HG03354 (cell line): ENCODE results near the gene NEMP2.

Source experiments
- ATAC-seq: cut with Tn5 transposase; IDR thresholded peaks from one replicate; pipeline ENCODE4 v1.9.1; 2021; ENCODE audit warnings: mild to moderate bottlenecking; ENCODE audit not compliant: unreplicated experiment, poor library complexity, severe bottlenecking

Gene NEMP2

DNA sequence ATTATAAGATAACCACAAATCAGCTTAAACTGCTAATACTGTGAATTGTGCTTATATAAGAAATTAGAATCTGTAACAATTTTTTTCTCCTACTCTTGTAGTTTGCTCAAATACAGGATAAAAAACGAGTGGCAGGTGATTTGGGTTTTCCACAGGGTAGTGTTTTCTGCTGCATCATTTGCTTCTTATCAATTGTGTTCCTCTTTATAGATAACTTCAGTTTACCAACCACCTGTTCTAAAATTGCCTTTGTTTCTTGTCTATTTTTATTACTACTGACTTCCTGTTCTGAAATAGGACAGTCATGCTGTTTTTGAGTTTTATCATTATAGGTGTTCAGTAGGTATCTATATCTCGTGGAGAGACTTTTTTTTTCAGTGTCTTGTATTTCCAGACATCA is 69.5 kb downstream of the NEMP2 start:
- peak; percentile 40 for ATAC-seq

DNA sequence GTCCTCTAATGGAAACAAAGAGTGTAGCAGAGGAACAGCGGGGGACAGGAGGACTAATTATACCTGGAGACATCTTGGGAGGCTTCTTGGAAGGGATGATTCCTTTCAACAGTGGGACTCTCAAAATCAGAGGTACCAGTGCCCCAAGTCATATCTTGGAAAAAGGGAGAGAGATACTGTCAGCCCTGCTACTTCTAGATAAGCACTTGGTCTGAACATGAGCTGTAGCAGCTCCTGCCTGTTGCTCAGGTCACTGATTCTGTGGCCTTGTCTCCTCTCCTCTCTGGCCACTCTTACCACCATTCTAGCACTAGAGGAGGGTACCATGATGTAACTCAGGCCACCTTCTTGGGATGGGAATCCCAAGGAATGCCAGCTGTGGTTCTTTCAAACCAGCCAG is 71.9 kb downstream of the NEMP2 start:
- no peak for ATAC-seq

DNA sequence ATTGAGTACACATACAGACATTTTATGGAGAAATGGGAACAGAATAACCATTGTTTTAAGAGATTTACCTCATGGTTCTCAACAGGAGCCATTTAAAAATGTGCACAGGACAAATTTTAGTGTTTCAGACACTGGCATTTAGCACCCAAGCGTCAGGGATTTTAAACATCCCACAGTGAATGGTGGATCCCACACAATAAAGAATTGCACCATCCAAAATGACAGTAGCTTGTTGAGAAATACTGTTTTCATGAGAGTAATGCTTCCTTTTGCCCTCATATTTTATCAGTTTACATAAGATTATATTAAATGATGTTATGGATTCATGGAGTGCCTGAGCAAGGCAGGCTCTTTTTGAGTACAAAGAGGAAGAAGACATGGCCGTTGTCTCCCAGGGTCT is 72.3 kb downstream of the NEMP2 start:
- no peak for ATAC-seq

DNA sequence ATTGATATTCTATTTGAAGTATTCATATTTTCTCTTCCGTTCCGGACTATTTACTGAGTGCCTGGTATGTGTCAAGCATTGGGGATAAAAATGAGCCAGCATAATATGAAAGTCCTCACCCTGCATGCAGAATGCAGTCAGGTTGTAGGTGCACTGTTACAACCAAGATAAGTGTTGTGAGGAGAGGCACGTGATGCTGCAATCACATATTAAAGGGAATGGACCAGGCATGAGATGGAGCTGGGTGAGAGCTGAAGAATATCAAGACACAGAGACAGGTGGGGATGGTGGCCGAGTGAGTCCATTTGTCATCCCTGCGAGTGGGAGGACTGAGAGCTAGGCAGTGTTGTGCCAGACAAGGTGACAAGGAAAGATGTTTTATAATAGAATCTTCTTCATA is 74.0 kb downstream of the NEMP2 start:
- ATAC-seq, result no peak

DNA sequence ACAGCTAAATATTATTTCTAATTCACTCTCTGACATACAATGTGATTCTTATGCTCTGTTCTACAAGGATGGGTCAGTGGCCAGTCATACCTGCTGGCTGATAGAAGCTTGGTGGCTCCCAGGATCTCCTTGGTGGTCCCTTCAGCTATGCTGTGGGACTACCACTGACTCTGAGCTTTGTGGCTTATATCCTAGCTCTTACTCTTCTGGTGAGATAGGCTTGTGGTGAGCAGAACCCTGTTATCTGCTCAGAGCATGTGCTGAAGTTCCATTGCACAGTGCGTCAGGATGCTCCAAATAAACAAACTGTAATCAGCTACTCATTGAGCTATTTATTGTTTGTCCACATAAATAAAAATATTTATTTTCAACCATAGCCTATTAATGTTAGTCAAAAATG is 74.6 kb downstream of the NEMP2 start:
- no peak for ATAC-seq

DNA sequence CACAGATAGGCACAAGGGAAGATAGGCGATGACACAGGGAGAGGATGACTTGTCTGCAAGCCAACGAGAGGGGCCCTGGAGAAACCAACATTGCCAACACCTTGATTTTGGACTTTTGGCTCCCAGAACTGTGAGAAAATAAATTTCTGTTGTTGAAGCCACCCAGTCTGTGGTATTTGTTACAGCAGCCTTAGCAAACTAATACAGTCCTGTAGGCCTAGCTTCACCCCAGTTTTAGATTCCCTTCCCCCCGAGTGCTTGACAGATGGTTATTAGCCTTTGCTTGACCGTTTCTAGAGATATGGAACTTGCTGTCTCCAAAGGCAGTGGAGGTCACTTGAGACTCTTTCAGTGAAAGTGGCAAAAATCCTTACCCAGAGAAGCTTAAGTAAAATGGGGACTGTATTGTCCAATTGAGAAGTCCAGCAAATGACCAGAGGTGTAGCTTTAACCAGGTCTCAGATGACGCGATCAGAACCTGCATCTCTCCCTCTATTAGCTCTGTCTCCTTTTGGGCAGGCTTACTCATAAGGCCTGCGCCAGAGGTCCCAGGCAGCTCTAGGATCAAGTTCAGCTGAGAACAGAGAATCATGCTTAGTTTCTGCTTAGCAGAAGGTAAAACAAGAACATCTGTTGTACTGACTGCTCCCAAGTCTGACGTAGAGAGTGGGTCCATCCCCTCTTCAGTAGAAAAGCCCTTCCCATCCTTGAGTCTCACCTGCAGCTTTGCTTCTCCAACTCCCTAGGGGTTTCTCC is 76.0 kb downstream of the NEMP2 start:
- no peak for ATAC-seq

DNA sequence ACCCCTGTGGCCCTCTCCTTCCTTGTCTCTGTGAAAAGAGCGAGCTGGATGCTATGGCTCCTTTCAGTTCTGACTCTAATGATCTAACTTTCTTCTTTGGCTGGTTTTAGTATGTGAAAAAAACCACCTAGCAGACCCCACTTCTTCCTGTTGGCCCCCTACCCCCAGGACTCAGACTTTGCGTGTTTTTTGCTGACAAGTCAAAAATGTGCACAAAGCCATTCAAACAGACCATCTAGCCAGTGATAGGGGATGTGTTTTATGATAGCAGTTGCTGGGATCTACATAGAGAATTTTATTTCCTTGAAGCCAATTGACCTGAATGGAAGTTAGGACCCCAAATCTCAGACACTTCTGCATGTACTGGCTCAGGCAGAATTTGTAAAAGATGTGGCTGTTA is 77.3 kb downstream of the NEMP2 start:
- ATAC-seq, result no peak

DNA sequence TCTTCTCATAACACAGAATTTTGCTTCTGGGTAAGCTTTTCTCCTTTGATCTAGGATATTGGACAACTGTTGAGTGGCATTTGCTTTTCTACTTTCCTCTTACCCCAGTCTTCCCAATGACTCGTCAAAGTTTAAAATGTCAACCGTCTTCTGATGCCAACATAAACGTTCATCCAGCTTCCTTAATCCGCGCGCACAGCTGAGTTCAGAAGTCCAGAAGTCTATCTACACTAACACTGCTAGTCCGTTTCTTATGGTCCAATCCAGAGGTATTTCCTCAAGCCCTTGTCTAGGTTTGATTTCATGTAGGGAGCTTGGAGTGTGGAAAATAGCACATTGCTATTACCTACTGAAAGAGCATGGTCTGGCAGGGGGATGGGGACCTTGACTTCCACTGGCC is 77.7 kb downstream of the NEMP2 start:
- no peak for ATAC-seq

DNA sequence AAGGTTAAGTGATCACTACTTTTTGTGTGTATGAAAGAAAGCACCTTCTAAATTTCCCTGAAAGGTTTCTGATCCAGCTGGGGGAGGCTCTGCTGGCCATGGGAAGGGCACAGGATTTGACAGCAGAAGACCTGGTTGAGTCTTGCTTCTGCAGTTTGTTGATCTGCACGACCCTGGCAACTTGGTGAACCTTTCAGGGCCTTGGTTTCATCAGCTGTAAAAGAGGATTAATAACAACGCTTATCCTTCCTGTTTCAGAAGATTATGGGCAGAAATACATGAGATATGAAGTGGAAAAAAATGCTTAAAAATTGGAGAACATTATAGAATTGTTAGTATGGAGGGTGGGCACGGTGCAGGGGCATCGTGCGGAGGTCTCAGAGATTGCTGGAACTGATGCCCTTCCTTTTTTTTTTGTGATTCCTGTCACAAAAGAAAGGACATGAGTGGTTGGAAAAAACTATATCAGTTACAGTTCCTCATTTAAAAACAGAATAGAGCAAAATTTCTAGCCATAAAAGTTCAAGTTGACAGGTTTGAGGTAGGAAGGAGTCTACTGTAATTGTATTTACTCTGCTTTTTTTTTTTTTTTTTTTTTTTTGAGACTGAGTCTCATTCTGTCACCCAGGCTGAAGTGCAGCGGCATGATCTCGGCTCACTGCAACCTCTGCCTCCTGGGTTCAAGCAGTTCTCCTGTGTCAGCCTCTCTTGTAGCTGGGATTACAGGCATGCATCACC is 79.0 kb downstream of the NEMP2 start:
- no peak for ATAC-seq

DNA sequence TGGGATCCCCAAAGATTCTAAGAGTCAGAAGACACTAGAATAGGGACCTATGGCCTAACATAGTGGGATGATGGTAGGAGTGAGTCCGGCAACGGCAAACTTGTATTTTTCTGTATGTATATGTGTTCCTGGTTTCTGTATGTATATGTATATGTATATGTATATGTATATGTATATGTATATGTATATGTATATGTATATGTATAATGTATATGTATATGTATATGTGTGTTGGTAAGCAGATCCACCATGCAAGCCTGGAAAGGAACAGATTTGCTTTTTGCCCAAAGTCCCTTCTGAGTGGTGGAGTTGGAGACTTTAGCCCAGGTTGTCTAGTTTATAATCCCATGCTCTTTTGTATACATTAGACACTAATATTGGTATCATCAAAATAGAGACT is 79.7 kb downstream of the NEMP2 start:
- ATAC-seq, result no peak
